GM18951 (cell line): ENCODE results near the gene CNTN6.

ENCODE experiments used
- POLR2A ChIP-seq: IDR thresholded peaks from 4 replicates; pipeline ENCODE4 v1.6.1; 2011; ENCODE audit warnings: mild to moderate bottlenecking; ENCODE audit not compliant: insufficient read length, insufficient read depth; ENCODE audit errors: extremely low read depth
- in situ Hi-C: fragments of 300-500 bp; cut with MboI; formaldehyde crosslinking; loops from one replicate; pipeline ENCODE4 v1.12.0; 2022; ENCODE audit warnings: low sequenced_read_pairs, mixed read lengths, inconsistent platforms; ENCODE audit not compliant: unreplicated experiment

Gene CNTN6

DNA sequence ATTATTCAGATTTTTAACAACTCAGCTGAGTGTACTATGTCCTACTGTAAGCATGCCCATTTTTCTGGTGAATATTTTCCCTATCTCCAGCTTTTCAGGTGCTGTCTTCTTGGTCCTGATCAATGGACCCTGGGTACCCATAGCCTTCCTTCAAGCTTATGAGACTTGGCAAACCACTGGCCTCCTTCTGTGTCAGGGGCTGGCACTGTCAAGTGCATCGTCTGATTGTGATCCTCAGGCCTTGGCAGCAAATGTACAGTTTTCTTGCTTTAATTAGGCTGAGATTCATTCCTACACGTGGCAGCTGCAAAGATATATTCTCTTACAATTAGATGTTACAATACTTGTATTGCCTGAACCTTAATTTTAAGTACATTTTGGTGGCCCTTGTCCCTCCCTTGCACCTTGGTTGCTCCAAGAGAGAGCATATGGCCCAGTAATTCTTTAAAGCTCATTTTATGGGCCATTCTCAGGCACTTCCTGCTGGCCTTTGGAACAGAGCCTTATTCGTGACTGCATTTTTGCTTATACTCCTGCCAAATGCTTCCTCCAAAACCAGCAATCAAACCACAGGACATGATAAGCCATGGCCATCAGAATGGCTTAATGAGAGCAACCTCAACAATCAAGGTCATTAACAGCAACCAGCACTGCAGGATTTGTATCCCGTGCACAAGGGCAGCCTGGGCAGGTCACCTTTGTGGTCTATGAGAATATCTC, 179.9 kb downstream of the CNTN6 start:
- no peak for TF ChIP-seq POLR2A
- in situ Hi-C loops: no loop called here

DNA sequence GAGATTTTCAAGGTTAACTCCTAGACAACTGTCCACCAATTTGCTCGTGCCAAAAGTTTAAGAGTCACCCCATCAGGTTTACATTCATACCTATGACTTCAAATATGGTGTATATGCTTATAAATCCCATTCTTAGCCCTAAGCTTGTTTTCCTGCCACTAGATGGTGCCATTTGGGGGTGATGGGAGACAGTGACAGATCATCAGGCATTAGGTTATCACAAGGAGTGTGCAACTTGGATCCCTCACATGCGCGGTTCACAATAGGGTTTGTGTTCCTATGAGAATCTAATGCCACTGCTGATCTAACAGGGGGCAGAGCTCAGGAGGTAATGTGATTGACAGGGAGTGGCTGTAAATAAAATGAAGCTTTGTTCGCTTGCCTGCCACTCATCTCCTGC, 182.7 kb downstream of the CNTN6 start:
- TF ChIP-seq POLR2A: no peak
- in situ Hi-C loops: no loop called here

DNA sequence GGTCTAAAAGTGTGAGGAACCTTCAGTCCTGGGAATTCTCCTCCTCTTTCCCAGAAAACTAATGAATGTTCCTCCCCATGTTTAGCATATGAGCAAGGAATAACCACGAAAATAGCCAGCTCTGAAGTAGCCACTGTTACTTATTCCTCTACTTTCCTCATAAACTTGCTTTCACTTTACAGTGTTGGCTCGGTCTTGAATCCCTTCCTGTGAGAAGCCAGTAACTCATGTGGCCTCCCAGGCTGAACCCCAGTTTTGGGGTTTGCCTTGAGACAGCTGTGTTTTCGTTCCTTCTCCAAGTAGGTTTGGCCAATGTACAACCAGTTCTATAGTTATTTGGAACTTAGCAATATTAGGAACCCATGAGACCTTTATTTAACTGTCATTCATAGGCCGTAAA, 195.0 kb downstream of the CNTN6 start:
- no peak for TF ChIP-seq POLR2A
- in situ Hi-C loops: no loop called here

DNA sequence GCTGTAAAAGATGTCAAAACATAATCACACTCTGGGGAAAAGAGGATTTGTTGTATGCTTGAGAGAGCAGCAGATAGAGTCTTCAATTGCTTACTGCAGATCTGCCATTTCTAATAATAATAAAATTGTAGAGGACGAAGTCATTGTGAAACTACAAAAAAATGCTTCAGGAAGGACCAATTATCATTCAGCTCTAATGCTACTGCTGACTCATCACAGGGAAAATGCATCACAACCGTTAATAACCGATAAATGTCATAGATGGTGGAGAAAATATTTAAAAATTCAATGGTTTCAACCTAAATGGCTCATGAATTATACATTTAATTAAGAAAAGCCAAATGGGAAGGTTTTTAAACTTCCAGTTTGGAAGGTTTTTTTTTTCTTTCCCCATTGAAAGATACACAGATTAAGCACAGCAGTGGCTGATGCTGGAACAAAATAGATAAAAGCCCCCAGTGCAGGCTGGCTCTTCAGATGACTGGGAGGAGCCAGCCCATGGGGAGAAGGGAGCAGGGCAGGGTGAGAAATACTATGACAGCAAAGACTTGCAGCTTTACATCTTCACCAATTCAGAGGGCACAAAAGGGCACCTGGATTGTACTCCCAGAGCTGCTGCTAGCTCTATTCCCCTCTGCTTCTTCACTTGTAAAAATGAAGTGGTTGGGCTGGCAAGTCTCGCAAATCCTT, 196.1 kb downstream of the CNTN6 start:
- no peak for TF ChIP-seq POLR2A
- in situ Hi-C loops: no loop called here

DNA sequence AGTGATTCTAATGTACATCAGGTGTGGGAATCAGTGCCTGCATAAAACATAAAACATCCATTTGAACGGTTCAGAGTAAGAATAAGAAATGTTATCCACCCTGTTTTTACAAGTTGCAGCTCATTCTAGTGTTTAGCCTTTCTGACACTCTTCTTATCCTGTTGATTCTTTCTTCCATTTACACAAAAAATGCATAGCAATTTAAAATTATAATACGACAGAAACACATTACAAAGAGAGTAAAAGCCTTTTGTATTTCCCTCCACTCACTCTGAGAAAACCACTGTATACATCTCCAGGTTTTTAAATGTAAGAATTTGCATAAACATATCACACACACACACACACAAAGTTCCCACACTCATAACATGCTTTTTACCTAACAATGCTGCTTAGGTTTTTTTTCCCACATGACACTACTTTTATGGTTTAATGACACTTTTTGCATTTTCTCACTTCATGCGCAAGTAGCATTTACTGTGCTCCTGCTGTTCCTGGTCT, 199.8 kb downstream of the CNTN6 start:
- no peak for TF ChIP-seq POLR2A
- in situ Hi-C loops: no loop called here

DNA sequence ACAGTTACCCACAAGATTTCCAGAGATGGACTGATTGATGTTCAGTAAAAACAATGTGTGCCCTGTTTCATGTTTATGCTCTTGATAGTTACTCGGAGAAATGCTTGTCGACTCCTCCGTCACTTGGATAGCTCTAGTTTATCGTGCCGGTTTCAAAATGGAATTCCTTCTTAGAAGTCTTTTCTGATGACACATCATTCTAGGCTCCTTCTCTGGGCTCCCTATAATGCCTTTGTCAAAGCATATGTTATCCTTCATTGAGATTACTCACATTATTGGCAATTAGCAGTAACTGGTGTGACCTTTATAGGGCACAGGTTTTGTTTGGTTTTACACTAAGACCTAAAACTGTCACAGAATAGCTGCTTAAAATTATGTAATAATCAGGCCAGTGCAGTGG, 201.8 kb downstream of the CNTN6 start:
- TF ChIP-seq POLR2A: no peak
- in situ Hi-C loops: no loop called here

DNA sequence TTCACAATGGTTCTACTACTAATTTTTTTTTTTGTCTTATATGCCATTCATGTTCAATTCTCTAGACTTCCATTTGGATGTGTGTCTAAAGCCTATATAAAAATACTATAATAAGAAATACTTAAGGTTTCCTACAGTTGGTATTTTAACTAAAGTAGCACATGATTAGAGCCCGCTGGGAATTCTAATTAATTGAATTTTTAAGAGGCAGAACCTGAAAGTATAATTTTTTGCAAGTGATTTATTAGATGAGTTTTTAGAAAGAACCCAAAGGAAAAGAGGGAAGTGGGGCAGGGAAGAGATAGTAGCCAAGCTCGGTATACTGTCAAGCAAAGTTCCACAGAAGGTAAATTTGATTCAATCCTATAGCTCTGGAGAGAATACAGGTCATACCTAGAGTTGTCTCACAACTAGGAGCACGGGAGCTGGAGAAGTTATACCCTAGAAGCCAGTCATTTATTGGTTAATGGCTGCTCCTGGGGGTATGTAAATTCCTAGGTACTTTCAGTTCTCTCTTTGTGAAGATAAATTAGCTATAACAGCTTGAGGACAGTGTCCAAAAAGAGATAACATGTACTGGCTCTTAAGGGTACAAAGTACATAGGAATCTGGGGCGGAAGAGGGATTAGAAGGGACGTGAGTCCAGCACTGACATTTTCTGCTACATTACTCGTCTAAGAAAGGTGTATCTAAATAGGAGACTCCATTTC, 225.6 kb downstream of the CNTN6 start:
- in situ Hi-C loops: no loop called here
- TF ChIP-seq POLR2A: no peak

DNA sequence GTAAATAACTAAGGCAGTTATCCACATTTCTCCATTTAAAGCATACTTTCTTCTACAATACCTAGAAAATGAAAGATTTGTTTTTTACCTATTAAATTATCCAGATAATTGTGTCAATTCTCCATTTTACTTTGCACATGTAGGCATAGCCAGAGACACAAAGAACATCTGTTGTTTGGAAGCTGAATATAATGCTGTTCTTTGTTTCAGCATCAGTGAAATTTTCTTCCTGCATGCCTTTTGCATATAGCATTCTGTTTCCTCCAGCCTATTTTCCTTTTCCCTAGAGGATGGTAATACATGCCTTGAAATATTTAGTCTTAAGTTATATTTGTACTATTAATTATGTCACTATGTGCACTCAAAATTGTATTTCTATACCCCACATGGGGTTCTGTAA, 233.7 kb downstream of the CNTN6 start:
- in situ Hi-C loops: no loop called here
- TF ChIP-seq POLR2A: no peak

DNA sequence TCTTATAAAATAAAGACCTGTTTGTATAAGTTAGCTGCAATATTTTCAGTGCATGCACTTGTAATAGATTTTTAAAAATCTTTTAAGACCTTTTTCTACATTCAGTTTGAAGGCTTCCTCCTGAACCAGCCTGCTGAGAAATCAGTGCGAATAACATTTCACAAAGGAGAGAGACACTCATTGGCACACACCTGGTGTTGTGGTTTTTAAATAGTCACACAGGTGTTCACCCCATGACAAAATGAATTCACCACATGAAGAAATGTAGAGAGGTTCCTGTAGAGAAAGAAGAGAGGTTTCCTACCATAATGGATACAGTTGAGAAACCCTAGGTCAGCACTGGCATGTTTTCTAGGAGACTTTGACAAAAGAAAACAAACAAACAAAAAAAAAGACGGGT, 237.3 kb downstream of the CNTN6 start:
- TF ChIP-seq POLR2A: no peak
- in situ Hi-C loops: no loop called here

DNA sequence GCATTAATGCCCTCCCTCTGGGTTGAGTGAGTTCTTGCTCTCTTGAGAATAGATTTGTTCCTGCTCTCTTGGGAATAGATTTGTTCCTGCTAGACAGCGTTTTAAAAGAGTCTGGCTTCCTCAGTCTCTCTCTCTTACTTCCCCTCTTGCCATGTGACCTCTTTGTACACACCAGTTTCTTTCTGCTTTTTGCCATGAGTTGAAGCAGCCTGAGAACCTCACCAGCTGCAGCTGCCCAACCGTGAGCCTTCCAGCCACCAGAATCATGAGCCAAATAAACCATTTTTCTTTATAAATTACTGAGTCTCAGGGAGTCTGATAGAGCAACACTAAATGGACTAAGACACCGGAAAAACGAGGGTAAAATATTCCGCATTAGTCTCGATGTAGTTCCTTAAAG, 253.6 kb downstream of the CNTN6 start:
- TF ChIP-seq POLR2A: no peak
- in situ Hi-C loops: no loop called here

DNA sequence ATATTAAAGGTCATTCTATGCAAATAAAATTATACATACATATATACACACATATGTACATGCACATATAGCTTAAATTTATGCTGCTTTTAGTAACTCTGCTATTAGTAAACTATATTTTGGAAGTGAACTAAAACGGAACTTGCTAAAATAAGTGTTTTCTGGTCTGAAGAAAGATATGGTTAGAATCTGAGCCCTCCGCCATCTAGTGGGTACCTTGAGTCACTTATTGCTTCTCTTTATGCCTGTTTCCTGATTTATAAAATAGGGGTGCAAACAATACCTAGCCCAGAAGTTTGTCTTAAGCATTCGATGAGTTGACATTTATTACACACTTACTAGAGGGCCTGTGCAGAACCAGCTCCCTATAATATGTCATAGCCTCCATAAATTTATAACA, 255.7 kb downstream of the CNTN6 start:
- no peak for TF ChIP-seq POLR2A
- in situ Hi-C loops: no loop called here

DNA sequence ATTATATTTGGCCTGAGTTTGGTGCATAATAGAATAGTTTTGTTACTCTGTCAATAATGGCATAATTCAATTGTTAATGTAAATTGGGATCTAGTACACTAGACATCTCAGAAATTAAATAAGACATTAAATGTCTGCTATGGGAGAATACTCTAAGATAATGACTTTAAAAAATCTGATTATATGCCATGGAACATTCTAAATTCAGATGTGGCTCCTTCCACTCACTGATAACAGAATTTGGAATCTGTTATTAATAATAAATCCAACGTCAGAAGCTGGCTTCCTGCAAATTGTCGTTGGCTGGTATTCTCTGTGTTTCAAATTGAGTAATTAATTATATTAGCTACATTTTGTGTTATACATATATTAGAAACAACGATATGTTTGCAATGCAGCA, 258.1 kb downstream of the CNTN6 start:
- in situ Hi-C loops: no loop called here

DNA sequence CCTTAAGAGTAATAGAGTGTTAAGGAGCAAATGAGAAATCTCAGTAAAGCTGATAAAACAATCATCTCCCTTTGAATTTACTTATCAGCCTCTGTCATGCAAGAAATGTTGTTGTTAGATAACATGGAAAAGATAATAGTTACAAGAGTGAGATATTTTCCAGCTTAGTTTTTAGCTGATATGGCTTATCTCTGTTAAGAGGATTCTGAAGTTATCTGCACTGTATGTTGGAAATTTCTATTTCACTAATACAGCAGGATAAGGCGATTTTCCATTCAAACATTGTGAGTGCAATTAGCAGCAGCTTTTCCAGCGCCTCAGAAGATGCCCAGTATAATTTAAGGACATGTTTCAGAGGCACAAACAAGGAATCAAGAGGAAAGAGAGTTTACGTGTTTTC, 262.9 kb downstream of the CNTN6 start:
- TF ChIP-seq POLR2A: no peak
- in situ Hi-C loops: no loop called here

More for the DNA sequence above, 258.1 kb downstream of the CNTN6 start:
- TF ChIP-seq POLR2A: no peak
